HepG2 (cell line): Measurements from ENCODE around the gene ELP5. TPM values are rescaled to one million over a fixed set of nuclear protein-coding genes. Genes with fewer than 3 reads are reported as not detected.

Source experiments
- CBX1 ChIP-seq: IDR thresholded peaks from one replicate; pipeline ENCODE4 v1.6.1; 2016; ENCODE audit warnings: antibody characterized with exemption, low read depth
- HIVEP1 ChIP-seq: sonication (generic); formaldehyde crosslinking; IDR thresholded peaks from 2 replicates; pipeline ENCODE4 v1.4.0; 2020; ENCODE audit warnings: mild to moderate bottlenecking, missing genetic modification reagents
- HNRNPH1 ChIP-seq: fragments of 200-400 bp; formaldehyde crosslinking; optimal IDR thresholded peaks from 2 replicates; pipeline ENCODE3; 2017; ENCODE audit warnings: mild to moderate bottlenecking, low read depth, low read length
- JUN ChIP-seq: sonication (generic); formaldehyde crosslinking; IDR thresholded peaks from 2 replicates; pipeline ENCODE4 v1.4.0; 2020; ENCODE audit warnings: mild to moderate bottlenecking, missing genetic modification reagents
- NFE2 ChIP-seq: sonication (generic); formaldehyde crosslinking; IDR thresholded peaks from 2 replicates; pipeline ENCODE4 v1.4.0; 2020; ENCODE audit warnings: missing genetic modification reagents
- NFE2L1 ChIP-seq: sonication (generic); formaldehyde crosslinking; IDR thresholded peaks from 2 replicates; pipeline ENCODE4 v1.4.0; 2020; ENCODE audit warnings: missing genetic modification reagents, mild to moderate bottlenecking, borderline replicate concordance
- NR2F6 ChIP-seq, 2 experiments: IDR thresholded peaks; 2 replicates each; pipeline ENCODE4 v1.6.1; 2016; ENCODE audit warnings: antibody characterized with exemption in 1 of 2, mild to moderate bottlenecking in 1 of 2
- REXO4 ChIP-seq: sonication (generic); formaldehyde crosslinking; IDR thresholded peaks from 2 replicates; pipeline ENCODE4 v1.8.0; 2022; ENCODE audit warnings: missing genetic modification reagents, mild to moderate bottlenecking, borderline replicate concordance
- TBL1XR1 ChIP-seq: fragments of 150-350 bp; IDR thresholded peaks from 2 replicates; pipeline ENCODE4 v1.6.1; 2014; ENCODE audit warnings: borderline replicate concordance, low read length; ENCODE audit not compliant: partially characterized antibody
- ZBTB38 ChIP-seq: sonication (generic); formaldehyde crosslinking; IDR thresholded peaks from 2 replicates; pipeline ENCODE4 v1.5.1; 2020; ENCODE audit warnings: mild to moderate bottlenecking, missing genetic modification reagents
- ZFX ChIP-seq: sonication (generic); formaldehyde crosslinking; IDR thresholded peaks from 2 replicates; pipeline ENCODE4 v1.4.0; 2020; ENCODE audit warnings: mild to moderate bottlenecking, low read depth, missing genetic modification reagents, moderate library complexity
- ZNF274 ChIP-seq: sonication (generic); formaldehyde crosslinking; IDR thresholded peaks from 2 replicates; pipeline ENCODE4 v1.5.1; 2020; ENCODE audit warnings: mild to moderate bottlenecking, missing genetic modification reagents
- ZNF296 ChIP-seq: sonication (generic); formaldehyde crosslinking; conservative IDR thresholded peaks from 2 replicates; pipeline ENCODE4 v1.5.0; 2020; ENCODE audit warnings: mild to moderate bottlenecking, missing genetic modification reagents
- ZNF556 ChIP-seq: sonication (generic); formaldehyde crosslinking; IDR thresholded peaks from 2 replicates; pipeline ENCODE4 v1.4.0; 2020; ENCODE audit warnings: mild to moderate bottlenecking, missing genetic modification reagents, borderline replicate concordance
- ZSCAN22 ChIP-seq: sonication (generic); formaldehyde crosslinking; IDR thresholded peaks from 2 replicates; pipeline ENCODE4 v1.4.0; 2020; ENCODE audit warnings: mild to moderate bottlenecking, missing genetic modification reagents
- polyA plus RNA-seq, 8 experiments: library from polyadenylated mRNA; depleted of rRNA in 3 of 8; stranded (reverse) in 7 of 8; unstranded in 1 of 8; fragments of >200 nt; fragmentation: Illumina TruSeq in 4 of 8; extraction: Trizol in 4 of 8; gene quantifications; 2 replicates each; pipeline versions ENCODE4 v1.2.1 to v1.2.3, GENCODE V29; 2011 to 2016; ENCODE audit warnings: low read depth in 4 of 8, missing spikeins in 1 of 8, mixed read lengths in 1 of 8; ENCODE audit not compliant: insufficient read depth in 1 of 8
- total RNA-seq, 5 experiments: library from RNA; depleted of rRNA; stranded (reverse); fragments of >200 nt; fragmentation: Illumina TruSeq; extraction: Trizol; gene quantifications; 2 replicates each; pipeline ENCODE4 v1.2.3, GENCODE V29; 2016; ENCODE audit warnings: low read depth in 1 of 5
- TF ChIP-seq, protein P1 (sequence below): sonication (generic); formaldehyde crosslinking; conservative IDR thresholded peaks from 2 replicates; pipeline ENCODE4 v1.8.0; 2022; ENCODE audit warnings: mild to moderate bottlenecking, moderate library complexity, missing genetic modification reagents
- TF ChIP-seq, protein P2 (sequence below): sonication (generic); formaldehyde crosslinking; IDR thresholded peaks from 2 replicates; pipeline ENCODE4 v1.9.0; 2021; ENCODE audit warnings: missing genetic modification reagents, mild to moderate bottlenecking, borderline replicate concordance
- TF ChIP-seq, protein P3 (sequence below): sonication (generic); formaldehyde crosslinking; IDR thresholded peaks from 2 replicates; pipeline ENCODE4 v1.4.0; 2020; ENCODE audit warnings: missing genetic modification reagents
- TF ChIP-seq, protein P4 (sequence below): fragments of 450-650 bp; IDR thresholded peaks from 2 replicates; pipeline ENCODE4 v1.6.1; 2017; ENCODE audit warnings: mild to moderate bottlenecking
- TF ChIP-seq, protein P5 (sequence below): sonication (generic); formaldehyde crosslinking; IDR thresholded peaks from 2 replicates; pipeline ENCODE4 v1.5.1; 2020; ENCODE audit warnings: missing genetic modification reagents, mild to moderate bottlenecking, borderline replicate concordance

The ELP5 gene
- total and polyA plus RNA-seq, 2 of the 13 experiments (the other 11 are each of a cell fraction or from before 2014, with no cell fraction given): 67.6 to 69.8 TPM

DNA sequence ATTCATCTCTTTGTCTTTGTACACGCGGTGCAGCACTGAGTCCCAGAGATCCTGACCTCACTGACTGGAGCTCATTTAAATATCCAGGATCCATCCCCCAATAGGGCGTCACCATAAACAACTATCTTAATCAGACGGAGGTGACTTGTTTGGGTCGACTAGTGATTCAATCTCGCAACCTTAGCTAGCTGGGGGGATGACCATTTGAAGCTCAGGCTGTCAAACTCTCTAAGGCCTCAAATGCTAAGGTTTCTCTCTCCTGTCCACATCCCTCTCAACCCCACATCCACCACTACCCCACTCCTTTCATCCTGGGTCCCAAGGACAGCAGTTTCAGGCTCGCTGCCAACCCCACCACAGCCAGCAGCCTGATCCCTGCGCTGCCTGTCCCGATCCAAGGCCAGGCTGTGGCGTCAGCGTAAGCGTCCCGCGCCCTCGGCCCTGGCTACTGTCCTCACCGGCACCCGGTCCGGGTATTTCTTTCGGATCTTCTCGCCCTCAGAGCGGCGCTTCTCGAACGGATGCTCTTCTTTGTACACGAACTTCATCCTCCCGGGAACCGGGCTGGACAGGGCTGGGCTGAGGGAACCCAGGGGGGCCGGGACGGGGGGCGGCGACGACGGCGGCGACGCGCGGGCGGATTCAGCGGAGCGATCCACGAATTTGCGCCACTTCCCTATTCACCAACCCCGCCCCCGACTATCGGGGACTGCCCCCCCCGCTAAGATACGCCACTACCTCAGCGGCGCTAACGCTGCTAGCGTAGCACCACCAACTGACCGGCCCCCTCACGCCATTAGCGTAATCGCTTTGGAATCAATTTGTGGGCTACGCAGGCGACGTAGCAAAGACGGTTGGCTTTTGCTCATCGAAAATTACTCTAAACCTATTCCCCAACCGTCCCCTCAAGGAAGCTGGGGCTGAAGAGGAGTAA, 10.0 kb upstream of the ELP5 start, which contains the start of gene GABARAP (continued):
- TF ChIP-seq, protein P1, sequence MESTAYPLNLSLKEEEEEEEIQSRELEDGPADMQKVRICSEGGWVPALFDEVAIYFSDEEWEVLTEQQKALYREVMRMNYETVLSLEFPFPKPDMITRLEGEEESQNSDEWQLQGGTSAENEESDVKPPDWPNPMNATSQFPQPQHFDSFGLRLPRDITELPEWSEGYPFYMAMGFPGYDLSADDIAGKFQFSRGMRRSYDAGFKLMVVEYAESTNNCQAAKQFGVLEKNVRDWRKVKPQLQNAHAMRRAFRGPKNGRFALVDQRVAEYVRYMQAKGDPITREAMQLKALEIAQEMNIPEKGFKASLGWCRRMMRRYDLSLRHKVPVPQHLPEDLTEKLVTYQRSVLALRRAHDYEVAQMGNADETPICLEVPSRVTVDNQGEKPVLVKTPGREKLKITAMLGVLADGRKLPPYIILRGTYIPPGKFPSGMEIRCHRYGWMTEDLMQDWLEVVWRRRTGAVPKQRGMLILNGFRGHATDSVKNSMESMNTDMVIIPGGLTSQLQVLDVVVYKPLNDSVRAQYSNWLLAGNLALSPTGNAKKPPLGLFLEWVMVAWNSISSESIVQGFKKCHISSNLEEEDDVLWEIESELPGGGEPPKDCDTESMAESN (CRISPR knock-in tag): peak; percentile 88
- TF ChIP-seq ZFX (CRISPR knock-in tag): peak; percentile 75
- no peak for TF ChIP-seq NFE2L1 (CRISPR knock-in tag)
- no peak for TF ChIP-seq JUN
- no peak for TF ChIP-seq TBL1XR1
- TF ChIP-seq NR2F6 (IDR thresholded peaks at IDR 0.05): no peak
- no peak for TF ChIP-seq NR2F6 (CRISPR knock-in tag; IDR thresholded peaks at IDR 0.05)
- TF ChIP-seq, protein P2, sequence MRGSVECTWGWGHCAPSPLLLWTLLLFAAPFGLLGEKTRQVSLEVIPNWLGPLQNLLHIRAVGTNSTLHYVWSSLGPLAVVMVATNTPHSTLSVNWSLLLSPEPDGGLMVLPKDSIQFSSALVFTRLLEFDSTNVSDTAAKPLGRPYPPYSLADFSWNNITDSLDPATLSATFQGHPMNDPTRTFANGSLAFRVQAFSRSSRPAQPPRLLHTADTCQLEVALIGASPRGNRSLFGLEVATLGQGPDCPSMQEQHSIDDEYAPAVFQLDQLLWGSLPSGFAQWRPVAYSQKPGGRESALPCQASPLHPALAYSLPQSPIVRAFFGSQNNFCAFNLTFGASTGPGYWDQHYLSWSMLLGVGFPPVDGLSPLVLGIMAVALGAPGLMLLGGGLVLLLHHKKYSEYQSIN: no peak
- peak; percentile 98 for TF ChIP-seq HNRNPH1
- TF ChIP-seq, protein P3, sequence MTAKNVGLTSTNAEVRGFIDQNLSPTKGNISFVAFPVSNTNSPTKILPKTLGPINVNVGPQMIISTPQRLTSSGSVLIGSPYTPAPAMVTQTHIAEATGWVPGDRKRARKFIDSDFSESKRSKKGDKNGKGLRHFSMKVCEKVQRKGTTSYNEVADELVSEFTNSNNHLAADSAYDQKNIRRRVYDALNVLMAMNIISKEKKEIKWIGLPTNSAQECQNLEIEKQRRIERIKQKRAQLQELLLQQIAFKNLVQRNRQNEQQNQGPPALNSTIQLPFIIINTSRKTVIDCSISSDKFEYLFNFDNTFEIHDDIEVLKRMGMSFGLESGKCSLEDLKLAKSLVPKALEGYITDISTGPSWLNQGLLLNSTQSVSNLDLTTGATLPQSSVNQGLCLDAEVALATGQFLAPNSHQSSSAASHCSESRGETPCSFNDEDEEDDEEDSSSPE (CRISPR knock-in tag): no peak
- TF ChIP-seq ZNF556 (CRISPR knock-in tag): no peak
- peak; percentile 73; the same call in 1 of the 2 replicates for TF ChIP-seq ZNF274 (CRISPR knock-in tag)
- TF ChIP-seq CBX1: no peak
- TF ChIP-seq ZSCAN22 (CRISPR knock-in tag): no peak
- no peak for TF ChIP-seq REXO4 (CRISPR knock-in tag)
- TF ChIP-seq ZNF296: no peak
- TF ChIP-seq, protein P4, sequence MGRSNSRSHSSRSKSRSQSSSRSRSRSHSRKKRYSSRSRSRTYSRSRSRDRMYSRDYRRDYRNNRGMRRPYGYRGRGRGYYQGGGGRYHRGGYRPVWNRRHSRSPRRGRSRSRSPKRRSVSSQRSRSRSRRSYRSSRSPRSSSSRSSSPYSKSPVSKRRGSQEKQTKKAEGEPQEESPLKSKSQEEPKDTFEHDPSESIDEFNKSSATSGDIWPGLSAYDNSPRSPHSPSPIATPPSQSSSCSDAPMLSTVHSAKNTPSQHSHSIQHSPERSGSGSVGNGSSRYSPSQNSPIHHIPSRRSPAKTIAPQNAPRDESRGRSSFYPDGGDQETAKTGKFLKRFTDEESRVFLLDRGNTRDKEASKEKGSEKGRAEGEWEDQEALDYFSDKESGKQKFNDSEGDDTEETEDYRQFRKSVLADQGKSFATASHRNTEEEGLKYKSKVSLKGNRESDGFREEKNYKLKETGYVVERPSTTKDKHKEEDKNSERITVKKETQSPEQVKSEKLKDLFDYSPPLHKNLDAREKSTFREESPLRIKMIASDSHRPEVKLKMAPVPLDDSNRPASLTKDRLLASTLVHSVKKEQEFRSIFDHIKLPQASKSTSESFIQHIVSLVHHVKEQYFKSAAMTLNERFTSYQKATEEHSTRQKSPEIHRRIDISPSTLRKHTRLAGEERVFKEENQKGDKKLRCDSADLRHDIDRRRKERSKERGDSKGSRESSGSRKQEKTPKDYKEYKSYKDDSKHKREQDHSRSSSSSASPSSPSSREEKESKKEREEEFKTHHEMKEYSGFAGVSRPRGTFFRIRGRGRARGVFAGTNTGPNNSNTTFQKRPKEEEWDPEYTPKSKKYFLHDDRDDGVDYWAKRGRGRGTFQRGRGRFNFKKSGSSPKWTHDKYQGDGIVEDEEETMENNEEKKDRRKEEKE: no peak
- TF ChIP-seq ZBTB38: no peak; the same call in 1 of the 2 replicates
- no peak for TF ChIP-seq NFE2 (CRISPR knock-in tag)
- TF ChIP-seq, protein P5, sequence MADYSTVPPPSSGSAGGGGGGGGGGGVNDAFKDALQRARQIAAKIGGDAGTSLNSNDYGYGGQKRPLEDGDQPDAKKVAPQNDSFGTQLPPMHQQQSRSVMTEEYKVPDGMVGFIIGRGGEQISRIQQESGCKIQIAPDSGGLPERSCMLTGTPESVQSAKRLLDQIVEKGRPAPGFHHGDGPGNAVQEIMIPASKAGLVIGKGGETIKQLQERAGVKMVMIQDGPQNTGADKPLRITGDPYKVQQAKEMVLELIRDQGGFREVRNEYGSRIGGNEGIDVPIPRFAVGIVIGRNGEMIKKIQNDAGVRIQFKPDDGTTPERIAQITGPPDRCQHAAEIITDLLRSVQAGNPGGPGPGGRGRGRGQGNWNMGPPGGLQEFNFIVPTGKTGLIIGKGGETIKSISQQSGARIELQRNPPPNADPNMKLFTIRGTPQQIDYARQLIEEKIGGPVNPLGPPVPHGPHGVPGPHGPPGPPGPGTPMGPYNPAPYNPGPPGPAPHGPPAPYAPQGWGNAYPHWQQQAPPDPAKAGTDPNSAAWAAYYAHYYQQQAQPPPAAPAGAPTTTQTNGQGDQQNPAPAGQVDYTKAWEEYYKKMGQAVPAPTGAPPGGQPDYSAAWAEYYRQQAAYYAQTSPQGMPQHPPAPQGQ (CRISPR knock-in tag): no peak
- peak; percentile 35; the same call in 1 of the 2 replicates for TF ChIP-seq HIVEP1
